HG02610 (cell line): ENCODE data around the gene NPIPA5.
"Not testable (repeated sequence)": the region's sequence is repeated elsewhere in the genome, so short reads cannot be mapped to it uniquely, and the experiment has no call there.

Experiments used
- ATAC-seq: cut with Tn5 transposase; IDR thresholded peaks from one replicate; pipeline ENCODE4 v1.9.1; 2021; ENCODE audit warnings: mild to moderate bottlenecking, moderate library complexity; ENCODE audit not compliant: unreplicated experiment

Gene NPIPA5

GRCh38 chr16:15378194-15378593, at the start of gene NPIPA5:
Gene NPIPA5, minus strand, starts transcription at chr16:15378294. Its CDS starts 0 bp downstream, at chr16:15378294.
- ATAC-seq, result not testable (repeated sequence)

DNA sequence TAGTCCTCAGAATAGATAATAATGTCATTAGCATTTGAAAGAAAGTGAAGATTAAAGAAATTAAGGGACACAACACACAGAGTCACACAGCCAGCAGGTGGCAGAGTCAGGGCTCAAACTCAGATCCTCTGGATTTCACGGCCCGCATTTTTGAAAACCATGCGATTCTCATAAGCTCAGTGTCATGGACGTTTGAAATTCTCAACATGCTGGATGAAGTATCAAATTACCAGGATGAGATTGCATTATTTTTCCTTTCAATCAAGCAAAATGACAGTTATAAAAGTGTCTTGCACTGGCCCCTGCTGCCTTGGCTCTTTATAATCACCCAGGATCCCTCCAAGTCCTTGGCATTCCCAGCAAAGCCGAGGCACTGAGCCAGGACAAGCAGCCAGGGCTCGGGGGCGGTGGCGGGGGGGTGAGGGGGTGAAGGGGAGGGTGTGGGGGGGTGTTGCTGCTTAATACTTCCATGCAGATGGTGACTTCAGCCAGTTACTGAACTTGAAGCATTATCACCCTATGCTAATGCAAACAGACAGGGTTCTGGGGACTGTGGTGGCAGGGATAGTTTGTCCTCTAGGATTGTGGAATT, 49.6 kb upstream of the NPIPA5 start:
- no peak for ATAC-seq

- ATAC-seq, result no peak
Measured at GRCh38 chr16:15426796-15427195, 48.7 kb upstream of the NPIPA5 start.

- no peak for ATAC-seq
Measured at GRCh38 chr16:15425861-15426260, 47.8 kb upstream of the NPIPA5 start.

- no peak for ATAC-seq
Measured at GRCh38 chr16:15422222-15422621, 44.1 kb upstream of the NPIPA5 start.

- not testable (repeated sequence) for ATAC-seq
Measured at GRCh38 chr16:15421696-15422095, 43.6 kb upstream of the NPIPA5 start.

- no peak for ATAC-seq
Measured at GRCh38 chr16:15418206-15418605, 40.1 kb upstream of the NPIPA5 start.

- ATAC-seq, result no peak
Measured at GRCh38 chr16:15417197-15417596, 39.1 kb upstream of the NPIPA5 start.

DNA sequence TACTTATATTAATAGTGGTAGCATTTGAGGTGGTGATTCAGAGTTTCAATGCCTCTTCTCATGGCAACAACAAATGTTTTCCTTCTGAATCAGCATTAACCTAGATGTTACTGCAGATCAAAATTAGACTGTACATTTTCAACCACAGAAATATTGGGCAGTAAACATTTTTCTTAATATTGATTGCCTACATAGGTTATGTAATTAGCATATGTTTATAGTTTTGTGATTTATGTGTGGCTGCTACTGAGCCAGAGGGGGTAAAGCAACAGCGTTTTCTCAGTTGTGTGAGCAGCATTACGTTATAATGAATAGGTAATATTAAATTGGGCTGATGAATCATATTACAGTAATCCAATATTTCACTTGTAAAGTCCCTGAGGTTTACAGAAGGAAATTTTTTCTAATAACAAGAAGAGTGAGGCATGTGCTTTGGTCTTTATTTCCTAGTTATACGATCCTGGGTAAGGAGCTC, 37.5 kb upstream of the NPIPA5 start:
- ATAC-seq, result no peak

- not testable (repeated sequence) for ATAC-seq
Measured at GRCh38 chr16:15409476-15409875, 31.4 kb upstream of the NPIPA5 start.

DNA sequence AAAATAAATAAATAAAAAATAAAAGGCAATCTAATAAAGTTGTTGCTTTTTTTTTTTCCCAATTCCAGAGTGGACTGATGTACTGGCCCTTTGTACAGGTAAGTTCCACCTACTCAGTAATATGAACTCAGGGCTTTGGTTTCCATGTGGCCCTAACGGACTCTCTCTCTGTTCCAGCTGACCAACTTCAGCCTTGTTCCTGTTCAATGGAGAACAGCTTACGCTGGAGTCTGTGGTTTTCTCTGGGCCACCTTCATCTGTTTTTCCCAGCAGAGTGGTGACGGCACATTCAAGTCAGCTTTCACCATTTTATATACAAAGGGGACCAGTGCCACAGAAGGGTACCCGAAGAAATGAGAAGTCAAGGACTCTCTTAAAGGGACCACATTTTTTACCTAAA, 29.7 kb upstream of the NPIPA5 start:
- ATAC-seq, result not testable (repeated sequence)

DNA sequence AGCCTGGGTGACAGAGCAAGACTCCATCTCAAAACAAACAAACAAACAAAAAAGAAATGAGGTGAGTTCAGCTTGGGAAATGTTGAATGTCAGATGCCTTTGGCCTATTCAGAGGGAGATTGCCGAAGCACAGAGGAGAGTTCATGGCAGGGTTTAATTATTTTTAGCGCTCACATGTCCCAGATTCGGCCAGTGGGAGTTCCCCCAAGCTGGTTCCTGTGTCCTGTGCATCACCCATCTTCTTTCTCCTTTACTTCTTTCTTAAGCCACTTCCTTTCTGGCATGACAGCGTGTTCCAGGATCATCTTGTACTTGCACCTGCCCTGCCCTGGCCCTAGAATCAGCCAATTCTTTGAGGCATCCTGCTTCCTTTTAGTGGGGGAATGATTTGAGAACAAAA, 26.7 kb upstream of the NPIPA5 start:
- no peak for ATAC-seq

DNA sequence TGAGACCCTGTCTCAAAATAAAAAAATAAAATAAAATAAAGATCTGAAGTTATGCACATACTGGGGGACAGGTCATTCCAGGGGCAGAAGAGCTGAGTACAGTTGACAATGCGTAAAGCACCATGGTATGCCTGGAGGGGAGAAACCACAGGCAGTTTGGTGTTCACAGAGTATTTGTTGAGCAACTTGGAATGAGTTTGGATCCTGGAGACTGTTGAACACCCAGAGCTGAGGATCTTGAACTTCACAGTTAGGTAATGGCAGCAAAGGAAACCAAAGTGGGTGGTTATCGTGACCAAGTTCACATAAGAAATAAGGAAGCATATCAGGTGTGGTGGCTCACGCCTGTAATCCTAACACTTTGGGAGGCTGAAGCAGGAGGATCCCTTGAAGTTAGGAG, 26.0 kb upstream of the NPIPA5 start:
- not testable (repeated sequence) for ATAC-seq

- ATAC-seq, result no peak
Measured at GRCh38 chr16:15403392-15403995, 25.4 kb upstream of the NPIPA5 start.

DNA sequence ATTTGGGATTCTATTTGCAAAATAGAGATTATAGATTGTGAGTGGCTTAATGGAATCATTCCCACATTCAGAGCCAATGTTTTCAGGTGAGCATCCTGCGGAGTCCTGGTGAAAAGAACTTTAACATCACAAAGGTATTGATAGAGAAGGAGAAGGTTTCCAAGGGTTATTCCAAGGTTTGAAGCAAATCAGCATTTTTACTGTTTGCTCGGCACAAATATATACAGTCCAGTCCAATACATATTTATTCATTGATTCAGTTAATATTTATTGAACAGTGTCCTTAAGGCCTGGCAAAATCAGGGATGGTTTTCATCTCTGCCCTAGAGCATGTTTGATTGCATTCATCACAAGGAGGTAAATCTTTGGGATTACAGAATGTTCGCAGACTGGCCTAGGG, 23.9 kb upstream of the NPIPA5 start:
- ATAC-seq, result no peak

- ATAC-seq, result not testable (repeated sequence)
Measured at GRCh38 chr16:15400314-15400713, 22.2 kb upstream of the NPIPA5 start.

DNA sequence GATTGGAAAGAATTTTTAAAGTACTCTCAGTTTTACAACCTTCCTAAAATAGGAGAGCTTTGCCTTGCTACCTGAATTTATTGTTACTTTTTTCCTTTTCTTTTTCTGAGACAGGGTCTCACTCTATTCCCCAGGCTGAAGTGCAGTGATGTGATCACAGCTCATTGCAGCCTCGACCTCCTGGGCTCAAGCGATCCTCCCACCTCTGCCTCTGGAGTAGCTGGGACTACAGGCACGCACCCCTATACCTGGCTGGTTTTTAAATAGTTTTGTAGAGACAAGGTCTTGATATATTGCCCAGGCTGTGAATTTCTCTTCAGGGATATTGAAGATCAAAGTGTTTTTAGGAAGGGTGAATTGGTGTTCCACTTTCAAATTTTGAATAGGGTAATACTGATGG, 21.2 kb upstream of the NPIPA5 start:
- no peak for ATAC-seq

GRCh38 chr16:15398618-15399316, 20.7 kb upstream of the NPIPA5 start:
- ATAC-seq, result no peak

DNA sequence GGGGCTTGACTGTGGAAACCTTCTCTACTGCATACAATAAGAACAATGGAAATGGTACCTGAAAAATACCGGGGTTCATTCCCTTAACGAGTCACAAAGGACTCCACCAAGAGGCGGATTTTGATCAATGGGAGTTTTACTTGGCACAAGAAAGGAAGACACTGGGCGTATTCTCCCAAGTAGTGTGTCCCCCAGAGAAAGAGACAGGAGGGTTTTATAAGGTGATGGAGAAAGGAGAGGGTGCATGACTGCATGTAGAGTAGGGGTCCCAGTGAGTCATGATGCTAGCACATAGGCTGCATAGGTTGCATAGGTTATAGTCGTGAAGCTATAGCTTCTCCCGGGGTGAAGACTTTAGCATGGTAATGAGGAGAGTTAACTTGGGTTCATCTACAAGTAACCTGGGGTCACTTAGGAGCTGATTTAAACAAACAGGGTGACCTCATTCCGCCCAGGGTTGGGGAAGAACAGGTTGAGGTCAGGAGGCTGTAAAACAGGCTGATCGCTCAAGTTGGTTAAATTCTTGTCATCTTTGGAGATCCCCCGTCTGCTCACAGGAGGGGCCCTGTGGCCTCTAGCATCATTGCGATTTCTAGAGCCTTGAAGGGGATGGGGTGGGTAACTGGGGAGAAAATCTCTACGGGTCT, 19.0 kb upstream of the NPIPA5 start:
- ATAC-seq, result no peak

DNA sequence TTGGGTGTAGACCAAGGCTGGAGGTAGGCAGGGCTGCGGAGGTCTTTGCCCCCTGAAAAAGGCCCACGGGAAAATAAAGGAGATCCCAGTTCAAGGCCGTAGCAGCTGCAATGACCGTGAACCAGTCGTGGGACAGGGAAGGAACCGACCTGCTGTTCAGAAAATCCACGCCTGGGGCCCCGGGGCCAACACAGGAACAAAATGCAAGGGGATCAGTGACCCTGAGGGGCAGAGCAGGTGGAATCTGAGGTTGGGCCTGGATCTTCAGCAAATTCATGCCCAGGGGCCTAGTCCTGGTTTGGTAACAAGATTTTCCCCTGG, 18.4 kb upstream of the NPIPA5 start:
- ATAC-seq, result not testable (repeated sequence)

DNA sequence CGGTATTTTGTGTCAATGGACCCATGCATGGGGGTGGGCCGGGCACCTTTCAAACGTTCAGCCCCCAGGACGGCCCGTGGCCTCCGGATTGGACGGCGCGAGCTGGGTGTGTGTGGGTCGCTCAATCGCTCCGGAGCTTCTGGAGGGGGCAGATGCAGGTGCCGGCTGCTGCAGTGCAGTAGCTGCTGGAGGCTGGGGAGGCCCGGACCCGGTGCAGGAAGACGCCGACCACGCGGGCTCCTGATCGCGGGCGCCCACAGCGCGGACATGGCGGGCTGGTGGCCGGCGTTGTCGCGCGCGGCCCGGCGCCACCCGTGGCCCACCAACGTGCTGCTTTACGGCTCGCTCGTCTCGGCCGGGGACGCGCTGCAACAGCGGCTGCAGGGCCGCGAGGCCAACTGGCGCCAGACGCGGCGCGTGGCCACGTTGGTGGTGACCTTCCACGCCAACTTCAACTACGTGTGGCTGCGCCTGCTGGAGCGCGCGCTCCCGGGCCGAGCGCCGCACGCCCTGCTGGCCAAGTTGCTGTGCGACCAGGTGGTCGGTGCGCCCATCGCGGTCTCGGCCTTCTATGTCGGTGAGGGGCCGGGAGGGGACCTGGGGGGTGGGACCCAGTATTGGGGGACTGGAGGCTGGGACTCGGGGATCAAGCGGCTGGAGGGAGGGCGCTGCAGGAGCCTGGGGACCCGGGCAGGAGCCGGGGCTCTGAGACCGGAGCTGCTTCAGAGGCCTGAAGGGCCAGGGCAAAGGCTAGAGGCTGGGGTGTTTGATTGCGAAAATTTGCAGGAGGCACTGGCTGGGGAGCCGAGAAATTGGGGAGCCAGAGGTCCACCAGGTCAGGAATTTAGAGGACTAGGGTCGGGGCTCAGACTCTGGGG, 17.8 kb upstream of the NPIPA5 start, which contains the start of gene MPV17L:
Gene MPV17L, plus strand, starts transcription at position 124 of the 878 bp plus-strand sequence. Its CDS starts 144 bp downstream, at position 268.
- not testable (repeated sequence) for ATAC-seq
